H9 (cell line): ENCODE data around the gene CFI. TPM values are rescaled to one million over a fixed set of nuclear protein-coding genes. Genes with fewer than 3 reads are reported as not detected.

ENCODE experiments used
- DNase-seq: peaks from one replicate; pipeline ENCODE4 v3.0.0-alpha.2; 2017
- H2AFZ ChIP-seq: one replicate; pipeline ENCODE4 v1.6.1; 2013; ENCODE audit warnings: mild to moderate bottlenecking, low read length, control low read depth, moderate library complexity
- H2AK5ac ChIP-seq: 2 replicates; pipeline ENCODE4 v1.6.1; 2013; ENCODE audit warnings: low read length, control low read depth, mixed read lengths; ENCODE audit not compliant: insufficient read length
- H2BK120ac ChIP-seq: one replicate; pipeline ENCODE4 v1.6.1; 2013; ENCODE audit warnings: low read depth, mild to moderate bottlenecking, low read length, control low read depth, inconsistent platforms; ENCODE audit not compliant: poor library complexity, severe bottlenecking
- H2BK12ac ChIP-seq: 2 replicates; pipeline ENCODE4 v1.6.1; 2013; ENCODE audit warnings: low read length, control low read depth, mixed read lengths, low read depth; ENCODE audit not compliant: insufficient read length
- H2BK15ac ChIP-seq: 2 replicates; pipeline ENCODE4 v1.6.1; 2013; ENCODE audit warnings: low read depth, low read length, control low read depth
- H2BK20ac ChIP-seq: one replicate; pipeline ENCODE4 v1.6.1; 2013; ENCODE audit warnings: low read depth, mild to moderate bottlenecking, low read length, control low read depth, inconsistent platforms; ENCODE audit not compliant: poor library complexity, severe bottlenecking
- H2BK5ac ChIP-seq: 2 replicates; pipeline ENCODE4 v1.6.1; 2013; ENCODE audit warnings: low read length, control low read depth, mixed read lengths; ENCODE audit not compliant: insufficient read length
- H3K14ac ChIP-seq: 2 replicates; pipeline ENCODE4 v1.6.1; 2013; ENCODE audit warnings: low read length, control low read depth; ENCODE audit not compliant: insufficient read depth
- H3K18ac ChIP-seq: 2 replicates; pipeline ENCODE4 v1.6.1; 2013; ENCODE audit warnings: low read depth, mild to moderate bottlenecking, mixed read lengths, low read length, control low read depth; ENCODE audit not compliant: insufficient read length
- H3K23ac ChIP-seq: 2 replicates; pipeline ENCODE4 v1.6.1; 2013; ENCODE audit warnings: low read length, control low read depth, mixed read lengths, low read depth; ENCODE audit not compliant: insufficient read length
- H3K23me2 ChIP-seq: 2 replicates; pipeline ENCODE4 v1.6.1; 2013; ENCODE audit warnings: low read depth, mild to moderate bottlenecking, mixed read lengths, low read length, control low read depth; ENCODE audit not compliant: insufficient read length, poor library complexity, severe bottlenecking
- H3K27ac ChIP-seq: 2 replicates; pipeline ENCODE4 v1.5.1; 2013; ENCODE audit warnings: low read length, control low read depth, mixed read lengths, low read depth; ENCODE audit not compliant: insufficient read length
- H3K27me3 ChIP-seq: 2 replicates; pipeline ENCODE4 v1.6.1; 2013; ENCODE audit warnings: low read length, control low read depth, inconsistent platforms; ENCODE audit not compliant: insufficient read depth
- H3K4ac ChIP-seq: 2 replicates; pipeline ENCODE4 v1.6.1; 2013; ENCODE audit warnings: low read depth, mild to moderate bottlenecking, control low read depth, inconsistent platforms, low read length, moderate library complexity
- H3K4me1 ChIP-seq: 2 replicates; pipeline ENCODE4 v1.6.1; 2013; ENCODE audit warnings: low read length, control low read depth, inconsistent platforms; ENCODE audit not compliant: insufficient read depth
- H3K4me2 ChIP-seq: 2 replicates; pipeline ENCODE4 v1.6.1; 2013; ENCODE audit warnings: low read length, control low read depth, mixed read lengths; ENCODE audit not compliant: insufficient read length, insufficient read depth
- H3K56ac ChIP-seq: 2 replicates; pipeline ENCODE4 v1.6.1; 2013; ENCODE audit warnings: low read depth, mild to moderate bottlenecking, mixed read lengths, low read length, control low read depth; ENCODE audit not compliant: insufficient read length
- H3K79me1 ChIP-seq: 2 replicates; pipeline ENCODE4 v1.6.1; 2013; ENCODE audit warnings: low read depth, mild to moderate bottlenecking, moderate library complexity, low read length, control low read depth, inconsistent platforms; ENCODE audit not compliant: insufficient read depth, poor library complexity, severe bottlenecking
- H3K79me2 ChIP-seq: 2 replicates; pipeline ENCODE4 v1.6.1; 2013; ENCODE audit warnings: low read length, control low read depth, inconsistent platforms; ENCODE audit not compliant: insufficient read depth
- H3K9ac ChIP-seq: 2 replicates; pipeline ENCODE4 v1.6.1; 2013; ENCODE audit warnings: low read length, control low read depth, mixed read lengths; ENCODE audit not compliant: insufficient read length; ENCODE audit errors: extremely low read depth
- H3K9me3 ChIP-seq: one replicate; pipeline ENCODE4 v1.6.1; 2013; ENCODE audit warnings: low read depth, low read length, inconsistent platforms; ENCODE audit not compliant: control insufficient read depth
- H3T11ph ChIP-seq: one replicate; pipeline ENCODE4 v1.6.1; 2013; ENCODE audit warnings: mild to moderate bottlenecking, low read length, control low read depth, inconsistent platforms
- H4K20me1 ChIP-seq: one replicate; pipeline ENCODE4 v1.6.1; 2013; ENCODE audit not compliant: control insufficient read depth, insufficient read length, insufficient read depth
- H4K5ac ChIP-seq: 2 replicates; pipeline ENCODE4 v1.6.1; 2013; ENCODE audit warnings: low read depth, mild to moderate bottlenecking, mixed read lengths, low read length, control low read depth; ENCODE audit not compliant: insufficient read length
- H4K8ac ChIP-seq: replicated peaks from 2 replicates; pipeline ENCODE4 v1.6.1; 2013; ENCODE audit warnings: low read length, control low read depth, mixed read lengths, low read depth; ENCODE audit not compliant: insufficient read length
- H4K91ac ChIP-seq: 2 replicates; pipeline ENCODE4 v1.6.1; 2013; ENCODE audit warnings: low read depth, mild to moderate bottlenecking, moderate library complexity, mixed read lengths, low read length, control low read depth; ENCODE audit not compliant: insufficient read length
- H3K27ac Mint-ChIP-seq, 3 experiments: 2 replicates in 2 of 3; 3 replicates in 1 of 3; pipeline ENCODE4 v1.8.0; 2020 to 2021; ENCODE audit warnings: mixed read lengths in 3 of 3, mild to moderate bottlenecking in 1 of 3, moderate library complexity in 1 of 3
- H3K27me3 Mint-ChIP-seq: 2 replicates; pipeline ENCODE4 v1.8.0; 2021; ENCODE audit warnings: low read depth, mild to moderate bottlenecking, moderate library complexity, mixed read lengths
- H3K36me3 Mint-ChIP-seq, 3 experiments: 2 replicates in 2 of 3; 3 replicates in 1 of 3; pipeline ENCODE4 v1.8.0; 2020 to 2021; ENCODE audit warnings: low read depth in 3 of 3, mixed read lengths in 3 of 3; ENCODE audit not compliant: insufficient read depth in 1 of 3
- H3K4me1 Mint-ChIP-seq, 2 experiments: 2 replicates each; pipeline ENCODE4 v1.8.0; 2020; ENCODE audit warnings: mixed read lengths in 2 of 2
- H3K4me3 Mint-ChIP-seq, 2 experiments: 2 replicates in 1 of 2; 3 replicates in 1 of 2; pipeline ENCODE4 v1.8.0; 2020 to 2021; ENCODE audit warnings: mild to moderate bottlenecking in 2 of 2, mixed read lengths in 2 of 2, moderate library complexity in 1 of 2
- H3K9me3 Mint-ChIP-seq, 2 experiments: 2 replicates in 1 of 2; 3 replicates in 1 of 2; pipeline ENCODE4 v1.8.0; 2020; ENCODE audit warnings: mild to moderate bottlenecking in 2 of 2, mixed read lengths in 2 of 2, moderate library complexity in 1 of 2
- WGBS: extraction: QIAGEN DNeasy Blood & Tissue Kit; methylation state at CpG from one replicate; pipeline ENCODE4 v1.1.7; 2013; ENCODE audit warnings: missing lambda C conversion rate, low lambda C conversion rate, mixed read lengths; ENCODE audit not compliant: insufficient read length; ENCODE audit errors: extremely low coverage; 5-methylcytosine and 5-hydroxymethylcytosine counted together
- total RNA-seq: library from RNA; stranded (reverse); gene quantifications from 2 replicates; pipeline ENCODE4 v1.2.1, GENCODE V29; 2021
- TF ChIP-seq, protein P1 (sequence below): fragments of 200-600 bp; sonication (generic); conservative IDR thresholded peaks from 3 replicates; pipeline ENCODE4 v1.8.0; 2021; ENCODE audit warnings: antibody characterized with exemption, mild to moderate bottlenecking

Gene CFI
- total RNA-seq, 1 experiment from 2014 or later: not detected

DNA sequence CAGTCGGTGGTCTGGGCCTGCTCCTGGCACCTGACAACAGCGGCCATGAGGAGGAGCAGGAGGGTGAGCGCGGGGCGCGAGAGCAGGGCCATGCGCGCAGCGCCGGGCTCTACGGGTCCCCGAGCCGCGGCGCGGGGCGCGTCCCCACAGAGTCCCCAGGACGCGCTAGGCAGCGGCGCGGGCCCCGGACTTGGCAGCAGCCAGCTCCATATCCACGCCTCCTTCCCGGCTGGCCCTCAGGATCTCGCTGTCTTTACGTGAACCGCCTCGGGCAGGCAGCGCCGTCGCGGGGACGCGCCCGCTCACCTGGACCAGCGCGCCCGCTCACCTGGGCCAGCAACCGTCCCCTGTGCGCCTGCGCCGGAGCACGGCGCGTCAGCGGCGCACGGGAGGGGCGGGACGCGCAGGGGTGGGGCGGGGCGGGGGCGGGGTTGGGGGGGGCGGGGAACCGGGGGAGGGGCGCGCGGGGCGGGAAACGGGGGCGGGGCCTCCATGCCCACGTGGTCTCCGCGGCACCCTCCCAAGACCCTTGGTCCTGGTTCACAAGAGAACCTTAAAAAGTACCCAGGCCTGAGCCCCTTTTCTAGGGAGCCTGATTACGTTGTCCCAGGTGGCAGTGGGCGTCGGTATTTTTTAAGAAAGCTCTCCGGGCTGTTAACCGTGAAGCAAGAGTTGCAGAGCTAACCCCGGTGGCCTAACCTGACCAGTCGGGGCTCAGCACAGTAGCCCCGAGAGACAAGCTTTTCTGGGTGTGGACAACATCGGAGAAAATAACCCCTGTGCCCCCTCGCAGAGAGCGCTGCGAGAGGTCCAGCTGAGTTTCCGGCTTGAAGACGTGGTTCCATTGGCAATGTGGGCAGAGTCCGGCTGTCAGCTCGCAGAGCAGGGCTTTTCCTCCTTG, 71.8 kb downstream of the CFI start, which contains the start of gene PLA2G12A:
PLA2G12A (minus strand) TSS at position 353 of the 901 bp plus-strand sequence; CDS start at position 92, 261 bp downstream.
- H2BK12ac ChIP-seq: no peak within 1 kb of the TSS
- Mint-ChIP-seq H3K9me3 (no peaks in the 10 kb centered on the region), H3K4me3 (peak within 1 kb of the TSS; percentile 94 to 95), H3K4me1 (peaks cover 12 to 14% of the 10 kb centered on the region in 2 experiments), H3K27me3 (no peaks in the 10 kb centered on the region), H3K36me3 (peaks cover 1 to 14% (median 7%) of the 10 kb centered on the region in 3 experiments; a peak in 6 of 7 replicates), H3K27ac (peak within 1 kb of the TSS; percentile 94 to 97 (median 95))
- H3K4me2 ChIP-seq: peak within 1 kb of the TSS; percentile 100
- H3K23ac ChIP-seq: peak within 1 kb of the TSS; percentile 71
- peaks cover 11% of the 10 kb centered on the region; the same call in 1 of the 2 replicates for H3K79me2 ChIP-seq
- peak within 1 kb of the TSS; percentile 0 for H3K18ac ChIP-seq
- no peaks in the 10 kb centered on the region for H3K9me3 ChIP-seq
- TF ChIP-seq, protein P1, sequence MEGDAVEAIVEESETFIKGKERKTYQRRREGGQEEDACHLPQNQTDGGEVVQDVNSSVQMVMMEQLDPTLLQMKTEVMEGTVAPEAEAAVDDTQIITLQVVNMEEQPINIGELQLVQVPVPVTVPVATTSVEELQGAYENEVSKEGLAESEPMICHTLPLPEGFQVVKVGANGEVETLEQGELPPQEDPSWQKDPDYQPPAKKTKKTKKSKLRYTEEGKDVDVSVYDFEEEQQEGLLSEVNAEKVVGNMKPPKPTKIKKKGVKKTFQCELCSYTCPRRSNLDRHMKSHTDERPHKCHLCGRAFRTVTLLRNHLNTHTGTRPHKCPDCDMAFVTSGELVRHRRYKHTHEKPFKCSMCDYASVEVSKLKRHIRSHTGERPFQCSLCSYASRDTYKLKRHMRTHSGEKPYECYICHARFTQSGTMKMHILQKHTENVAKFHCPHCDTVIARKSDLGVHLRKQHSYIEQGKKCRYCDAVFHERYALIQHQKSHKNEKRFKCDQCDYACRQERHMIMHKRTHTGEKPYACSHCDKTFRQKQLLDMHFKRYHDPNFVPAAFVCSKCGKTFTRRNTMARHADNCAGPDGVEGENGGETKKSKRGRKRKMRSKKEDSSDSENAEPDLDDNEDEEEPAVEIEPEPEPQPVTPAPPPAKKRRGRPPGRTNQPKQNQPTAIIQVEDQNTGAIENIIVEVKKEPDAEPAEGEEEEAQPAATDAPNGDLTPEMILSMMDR: no peak
- peak within 1 kb of the TSS; percentile 96 for H3K9ac ChIP-seq
- peak; percentile 92 for DNase-seq
- no peak within 1 kb of the TSS for H2BK5ac ChIP-seq
- H3K79me1 ChIP-seq: no peaks in the 10 kb centered on the region
- peaks cover 4% of the 10 kb centered on the region for H3K23me2 ChIP-seq
- H3K27me3 ChIP-seq: no peaks in the 10 kb centered on the region
- H3K56ac ChIP-seq: no peak within 1 kb of the TSS
- H2AFZ ChIP-seq: peak within 1 kb of the TSS; percentile 33
- no peak within 1 kb of the TSS for H2BK120ac ChIP-seq
- H3K14ac ChIP-seq: peak within 1 kb of the TSS; percentile 21
- no peak within 1 kb of the TSS for H4K5ac ChIP-seq
- H2AK5ac ChIP-seq: no peak within 1 kb of the TSS
- H4K20me1 ChIP-seq: no peaks in the 10 kb centered on the region
- no peak within 1 kb of the TSS for H3T11ph ChIP-seq
- H3K4me1 ChIP-seq: no peaks in the 10 kb centered on the region
- H2BK20ac ChIP-seq: no peak within 1 kb of the TSS
- peak within 1 kb of the TSS; percentile 25 for H3K27ac ChIP-seq
- H2BK15ac ChIP-seq: no peak within 1 kb of the TSS
- H3K4ac ChIP-seq: no peak within 1 kb of the TSS
- H4K91ac ChIP-seq: no peak within 1 kb of the TSS
- no peak within 1 kb of the TSS for H4K8ac ChIP-seq
- no CpG with 5 or more reads among the region's 83 CpGs for WGBS
